K562 (cell line): Measurements from ENCODE around the gene COPRS. TPM values are rescaled to one million over a fixed set of nuclear protein-coding genes. Genes with fewer than 3 reads are reported as not detected.

Experiments
- ATAC-seq: fragments of 200-7000 bp; cut with Tn5 transposase; 3 replicates; pipeline ENCODE4 v1.9.1; 2020; ENCODE audit warnings: moderate library complexity
- BruUV-seq: library from RNA; stranded (reverse); fragments of 400-500 nt; replicated peaks from 2 replicates; lab custom pipeline; 2021; lab: Mats Ljungman, UMichigan
- CTCF ChIA-PET: fragments of 300-600 bp; formaldehyde crosslinking; extraction: SDS; loops from one replicate; lab custom pipeline; 2021; ENCODE audit warnings: low intra/inter-chr PET ratio; lab: Yijun Ruan, JAX
- POLR2A ChIA-PET: fragments of 300-600, 350-650 bp; sonication (Branson Sonifier 250); formaldehyde crosslinking; extraction: SDS; loops from one replicate; lab custom pipeline; 2021; ENCODE audit warnings: antibody characterized with exemption, inconsistent platforms; lab: Yijun Ruan, JAX
- DNase-seq, 4 experiments: peaks; one replicate each; pipeline versions ENCODE4 v3.0.0 to v3.0.0-alpha.2; 2011 to 2018; ENCODE audit warnings: low spot score in 3 of 4, mixed read lengths in 3 of 4; ENCODE audit errors: extremely low read depth in 1 of 4
- FAIRE-seq: peaks from 2 replicates; lab custom pipeline; 2011; peaks lifted over from hg19 to GRCh38; lab: Jason Lieb, UNC
- H2AFZ ChIP-seq: 2 replicates; pipeline ENCODE4 v1.6.0; 2011; ENCODE audit warnings: low read depth, low read length, control low read depth, inconsistent platforms
- H3K27ac ChIP-seq: fragments of 200-600 bp; 3 replicates; pipeline ENCODE4 v1.8.0; 2011; ENCODE audit warnings: low read depth, mild to moderate bottlenecking, control low read depth, inconsistent platforms, low read length, moderate library complexity, mixed read lengths; ENCODE audit errors: extremely low read depth
- H3K27me3 ChIP-seq, 2 experiments: fragments of 300-600 bp in 1 of 2; 2 replicates in 1 of 2; 3 replicates in 1 of 2; pipeline versions ENCODE4 v1.6.0 to v1.8.0; 2011; ENCODE audit warnings: inconsistent platforms in 2 of 2, low read length in 2 of 2, mild to moderate bottlenecking in 1 of 2, mixed read lengths in 1 of 2, moderate library complexity in 1 of 2; ENCODE audit not compliant: control insufficient read depth in 2 of 2, insufficient read depth in 2 of 2
- H3K36me3 ChIP-seq: fragments of 300-600 bp; 3 replicates; pipeline ENCODE4 v1.8.0; 2011; ENCODE audit warnings: mild to moderate bottlenecking, low read length, inconsistent platforms; ENCODE audit not compliant: control insufficient read depth, insufficient read depth
- H3K4me1 ChIP-seq, 2 experiments: fragments of 200-600 bp in 1 of 2; replicated peaks in 1 of 2; 2 replicates in 1 of 2; 3 replicates in 1 of 2; pipeline versions ENCODE4 v1.5.1 to v1.8.0; 2011; ENCODE audit warnings: inconsistent platforms in 2 of 2, low read length in 2 of 2, mild to moderate bottlenecking in 1 of 2, mixed read lengths in 1 of 2, moderate library complexity in 1 of 2; ENCODE audit not compliant: control insufficient read depth in 2 of 2, insufficient read depth in 2 of 2
- H3K4me2 ChIP-seq: 2 replicates; pipeline ENCODE4 v1.6.1; 2011; ENCODE audit warnings: low read length, control low read depth, inconsistent platforms, mixed read lengths; ENCODE audit not compliant: insufficient read depth
- H3K4me3 ChIP-seq: fragments of 200-600 bp; sonication (generic), shearing (Covaris generic); 2 replicates; pipeline ENCODE4 v1.5.1; 2016; ENCODE audit warnings: control low read depth, inconsistent platforms
- H3K79me2 ChIP-seq: fragments of 200-600 bp; 3 replicates; pipeline ENCODE4 v1.8.0; 2011; ENCODE audit warnings: low read length, inconsistent platforms; ENCODE audit not compliant: control insufficient read depth, insufficient read depth
- H3K9ac ChIP-seq, 2 experiments: 2 replicates each; pipeline versions ENCODE4 v1.6.0 to v1.6.1; 2011; ENCODE audit warnings: low read depth in 2 of 2, low read length in 2 of 2, control low read depth in 1 of 2, inconsistent platforms in 1 of 2, mild to moderate bottlenecking in 1 of 2, mixed read lengths in 1 of 2; ENCODE audit not compliant: insufficient read depth in 1 of 2
- H3K9me1 ChIP-seq: one replicate; pipeline ENCODE4 v1.6.0; 2011; ENCODE audit warnings: inconsistent platforms, mild to moderate bottlenecking, low read length, moderate library complexity; ENCODE audit not compliant: control insufficient read depth, insufficient read depth
- H3K9me3 ChIP-seq: replicated peaks from 2 replicates; pipeline ENCODE4 v1.5.1; 2011; ENCODE audit warnings: low read depth, low read length, inconsistent platforms; ENCODE audit not compliant: control insufficient read depth, insufficient read depth
- H4K20me1 ChIP-seq: replicated peaks from 2 replicates; pipeline ENCODE4 v1.6.1; 2011; ENCODE audit warnings: low read length, inconsistent platforms, mixed read lengths; ENCODE audit not compliant: control insufficient read depth, insufficient read depth
- E2F3 ChIP-seq: fragments of 250-450 bp; sonication (Bioruptor Pico); IDR thresholded peaks from 2 replicates; pipeline ENCODE4 v1.4.0; 2020; ENCODE audit warnings: mild to moderate bottlenecking
- ESRRB ChIP-seq: fragments of 250-450 bp; sonication (Bioruptor Pico); IDR thresholded peaks from 2 replicates; pipeline ENCODE4 v1.5.0; 2020; ENCODE audit warnings: mild to moderate bottlenecking, moderate library complexity, borderline replicate concordance
- L3MBTL2 ChIP-seq: fragments of 450-650 bp; IDR thresholded peaks from 2 replicates; pipeline ENCODE4 v1.6.1; 2016; ENCODE audit warnings: mild to moderate bottlenecking, moderate library complexity
- MAX ChIP-seq: sonication (generic); formaldehyde crosslinking; IDR thresholded peaks from 2 replicates; pipeline ENCODE4 v1.9.0; 2022; ENCODE audit warnings: mild to moderate bottlenecking, missing genetic modification reagents
- MEIS2 ChIP-seq: fragments of 450-650 bp; IDR thresholded peaks from 2 replicates; pipeline ENCODE4 v1.6.1; 2014; ENCODE audit warnings: mild to moderate bottlenecking; ENCODE audit not compliant: partially characterized antibody
- RBM22 ChIP-seq: fragments of 200-400 bp; formaldehyde crosslinking; IDR thresholded peaks from 2 replicates; pipeline ENCODE4 v1.6.1; 2018; ENCODE audit warnings: low read length, low read depth; ENCODE audit not compliant: poor library complexity, severe bottlenecking
- SMAD1 ChIP-seq: fragments of 150-350 bp; IDR thresholded peaks from 2 replicates; pipeline ENCODE4 v1.6.1; 2014; ENCODE audit warnings: low read length, low read depth; ENCODE audit not compliant: partially characterized antibody
- ZNF384 ChIP-seq: IDR thresholded peaks from 2 replicates; pipeline ENCODE4 v1.6.1; 2012; ENCODE audit warnings: low read depth, low read length, improper control_type of control experiment
- WGBS: fragments of 100-300 bp; shearing (Covaris generic); methylation state at CpG from one replicate; pipeline ENCODE4 v1.1.6; 2016; ENCODE audit warnings: low coverage, mixed read lengths; ENCODE audit not compliant: insufficient coverage; ENCODE audit errors: missing lambda C conversion rate; 5-methylcytosine and 5-hydroxymethylcytosine counted together
- in situ Hi-C: fragments of 300-500 bp; cut with MboI; formaldehyde crosslinking; loops from 4 replicates; pipeline ENCODE4 v1.15.0; 2018; ENCODE audit warnings: inconsistent platforms, mixed read lengths
- intact Hi-C: fragments of 100-400 bp; cut with micrococcal nuclease; formaldehyde crosslinking; loops from 2 replicates; pipeline ENCODE4 v1.14.2; 2022
- polyA plus RNA-seq, 8 experiments: library from polyadenylated mRNA; depleted of rRNA in 4 of 8; stranded (reverse) in 5 of 8; unstranded in 3 of 8; fragments of >200 nt; fragmentation: Nextera tagmentation in 2 of 8; fragmentation: Illumina TruSeq in 1 of 8; extraction: Ambion mirVana in 2 of 8; extraction: Trizol in 1 of 8; gene quantifications; 2 replicates each; pipeline versions ENCODE4 v1.2.1 to v1.2.3, GENCODE V29; 2011 to 2014; ENCODE audit warnings: inconsistent platforms in 1 of 8, missing spikeins in 1 of 8
- total RNA-seq, 7 experiments: library from RNA; depleted of rRNA in 6 of 7; stranded (reverse); fragments of >200 nt in 6 of 7; fragmentation: Illumina TruSeq in 2 of 7; extraction: Trizol in 2 of 7; gene quantifications; 2 replicates each; pipeline versions ENCODE4 v1.2.1 to v1.2.3, GENCODE V29; 2011 to 2021; ENCODE audit warnings: low replicate concordance in 1 of 7

COPRS gene
- total and polyA plus RNA-seq, 9 of the 15 experiments (the other 6 are each of a cell fraction or from before 2014, with no cell fraction given), result 11.9 to 102 (median 60.5) TPM

DNA sequence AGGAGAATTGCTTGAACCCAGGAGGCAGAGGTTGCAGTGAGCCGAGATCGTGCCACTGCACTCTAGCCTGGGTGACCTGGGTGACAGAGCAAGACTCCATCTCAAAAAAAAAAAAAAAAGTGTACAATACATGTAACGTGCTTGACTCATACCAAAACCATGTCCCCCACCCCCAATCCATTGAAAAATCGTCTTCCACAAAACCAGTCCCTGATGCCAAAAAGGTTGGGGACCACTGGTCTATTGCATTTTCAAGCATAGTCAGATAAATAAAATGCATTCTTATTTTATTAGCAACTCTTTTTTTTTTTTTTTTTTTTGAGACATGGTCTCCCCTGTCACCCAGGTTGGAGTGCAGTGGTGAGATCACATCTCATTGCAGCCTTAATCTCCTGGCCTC is 52.1 kb downstream of the COPRS start:
- TF ChIP-seq MEIS2 (no peak), MAX (no peak), RBM22 (no peak)
- DNase-seq (no peak), ATAC-seq (no peak), FAIRE-seq (no peak)
- H3K9me1 ChIP-seq, result no peaks in the 10 kb centered on the region
- H3K79me2 ChIP-seq, result no peaks in the 10 kb centered on the region
- BruUV-seq, result no TSS peak
- H2AFZ ChIP-seq, result no peak overlapping the region
- H3K9me3 ChIP-seq, result no peaks in the 10 kb centered on the region; the same call in 1 of the 2 replicates
- H3K4me1 ChIP-seq, result peaks cover 3 to 4% of the 10 kb centered on the region in 2 experiments; a peak in 2 of 5 replicates
- no peak overlapping the region for H3K27ac ChIP-seq
- H3K9ac ChIP-seq, result no peak overlapping the region
- no peaks in the 10 kb centered on the region; a peak in 4 of 5 replicates for H3K27me3 ChIP-seq
- H3K36me3 ChIP-seq, result no peaks in the 10 kb centered on the region
- H3K4me2 ChIP-seq, result no peak overlapping the region
- ChIA-PET CTCF (no interaction called here), POLR2A (interaction anchor here (0.6 to 1.1 kb wide), 3 partner anchors 11 to 323 kb away, joined by 3 read pairs; no protein-coding TSS in a partner anchor)
- in situ Hi-C loops, result no loop called here
- H3K4me3 ChIP-seq, result no peak overlapping the region
- intact Hi-C loops, result no loop called here
- no peaks in the 10 kb centered on the region for H4K20me1 ChIP-seq
- 3% methylated on average over 4 of the region's 4 CpGs for WGBS

DNA sequence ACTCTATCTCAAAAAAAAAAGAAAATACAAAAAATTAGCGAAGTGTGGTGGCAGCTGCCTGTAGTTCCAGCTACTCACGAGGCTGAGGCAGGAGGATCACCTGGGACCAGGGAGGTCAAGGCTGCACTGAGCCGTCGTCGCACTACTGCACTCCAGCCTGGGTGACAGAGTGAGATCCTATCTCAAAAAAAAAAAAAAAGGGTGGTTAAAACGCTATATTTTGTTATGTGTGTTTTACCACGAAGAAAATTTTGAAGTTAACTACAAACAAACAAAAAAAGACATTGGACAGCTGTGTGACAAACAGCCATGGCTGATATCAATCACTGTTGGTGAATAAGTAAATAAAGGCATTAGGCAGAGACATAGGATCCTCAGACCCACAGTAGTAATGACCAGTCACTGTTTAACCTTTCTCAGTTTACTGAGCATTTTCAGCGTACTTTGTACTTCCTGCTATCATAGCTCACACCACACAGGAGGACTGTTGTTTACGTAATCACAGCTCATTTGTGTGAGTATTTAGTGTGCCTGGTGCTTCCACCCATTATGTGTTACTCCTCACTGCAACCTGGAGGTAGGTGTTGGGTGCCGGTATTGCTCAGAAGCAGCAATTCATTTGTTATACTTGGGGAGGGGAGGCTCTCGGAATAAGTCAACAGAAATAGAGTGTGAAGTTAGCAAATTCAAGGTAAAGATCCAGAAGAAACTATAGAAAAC is 55.4 kb downstream of the COPRS start:
- no peak overlapping the region for H3K4me3 ChIP-seq
- H2AFZ ChIP-seq, result peak overlapping the region; percentile 71
- TF ChIP-seq L3MBTL2 (peak; percentile 44; the same call in 1 of the 2 replicates), E2F3 (no peak), MEIS2 (peak; percentile 28), ZNF384 (peak; percentile 45), ESRRB (CRISPR knock-in tag) (no peak), SMAD1 (no peak)
- no peaks in the 10 kb centered on the region for H4K20me1 ChIP-seq
- ATAC-seq (peak; percentile 48; the same call in 2 of the 3 replicates), DNase-seq (no peak), FAIRE-seq (peak; percentile 29)
- H3K36me3 ChIP-seq, result no peaks in the 10 kb centered on the region
- intact Hi-C loops (no loop called here), in situ Hi-C loops (no loop called here)
- no TSS peak for BruUV-seq
- WGBS, result 11% methylated on average over 8 of the region's 11 CpGs
- peaks cover 0 to 4% of the 10 kb centered on the region in 2 experiments; a peak in 3 of 5 replicates for H3K27me3 ChIP-seq
- H3K79me2 ChIP-seq, result no peaks in the 10 kb centered on the region
- no peak overlapping the region for H3K9ac ChIP-seq
- CTCF ChIA-PET, result no interaction called here
- POLR2A ChIA-PET, result interaction anchor here (0.6 to 1.5 kb wide), 2 partner anchors 12 to 315 kb away, joined by 3 read pairs; no protein-coding TSS in a partner anchor
- H3K9me3 ChIP-seq, result no peaks in the 10 kb centered on the region; the same call in 1 of the 2 replicates
- no peaks in the 10 kb centered on the region for H3K9me1 ChIP-seq
- H3K27ac ChIP-seq, result no peak overlapping the region; the same call in 2 of the 3 replicates
- H3K4me2 ChIP-seq, result no peak overlapping the region
- H3K4me1 ChIP-seq, result peaks cover 3 to 4% of the 10 kb centered on the region in 2 experiments; a peak in 2 of 5 replicates
